Measurements from ENCODE around the gene RAB28.

GRCh38 chr4:13470379-13470778 lies 13.8 kb downstream of the RAB28 start:
- no peak for TF ChIP-seq MAFK (IDR thresholded peaks at IDR 0.05; ENCODE audit: low read depth, low read length)
- TF ChIP-seq KDM1A (IDR thresholded peaks at IDR 0.05; ENCODE audit: borderline replicate concordance, low read length), result no peak
- no peak for TF ChIP-seq BRCA1 (IDR thresholded peaks at IDR 0.05; ENCODE audit: low read depth, low read length)
- TF ChIP-seq CTCF (IDR thresholded peaks at IDR 0.05; ENCODE audit: control extremely low read depth in 1 of 3, insufficient read depth in 1 of 3, low read depth in 1 of 3, low read length in 3 of 3), result no peak
- TF ChIP-seq RBBP5 (IDR thresholded peaks at IDR 0.05; ENCODE audit: borderline replicate concordance, low read depth, low read length), result no peak

Measured in H1 (cell line).